B cell (primary cell): ENCODE results near the gene PRDM13. TPM values are rescaled to one million over a fixed set of nuclear protein-coding genes. Genes with fewer than 3 reads are reported as not detected.
"Not testable (repeated sequence)": the region's sequence is repeated elsewhere in the genome, so short reads cannot be mapped to it uniquely, and the experiment has no call there.

Experiments used
- ATAC-seq: fragments of 200-7000 bp; cut with Tn5 transposase; one replicate; pipeline ENCODE4 v1.10.0; 2021; ENCODE audit warnings: low read depth, mild to moderate bottlenecking, moderate number of reproducible peaks, moderate library complexity
- CTCF ChIA-PET: fragments of 350-600 bp; sonication (Branson Sonifier 250); formaldehyde crosslinking; loops from one replicate; lab custom pipeline; 2021; ENCODE audit warnings: antibody characterized with exemption, inconsistent platforms; lab: Charles Lee
- POLR2A ChIA-PET: fragments of 350-600 bp; sonication (Branson Sonifier 250); formaldehyde crosslinking; loops from one replicate; lab custom pipeline; 2021; ENCODE audit warnings: antibody characterized with exemption; lab: Charles Lee
- DNase-seq: peaks from one replicate; pipeline ENCODE4 v3.0.0; 2013
- H2AFZ ChIP-seq: 2 replicates; pipeline ENCODE4 v1.6.1; 2012; ENCODE audit warnings: mild to moderate bottlenecking, low read depth, low read length; ENCODE audit not compliant: insufficient read depth, poor library complexity, severe bottlenecking
- H3K27ac ChIP-seq, 2 donors: 1 replicate in 1 of 2; 2 replicates in 1 of 2; pipeline ENCODE4 v1.5.1; 2012 to 2013; ENCODE audit warnings: low read length in 2 of 2, mild to moderate bottlenecking in 2 of 2, moderate library complexity in 1 of 2
- H3K27me3 ChIP-seq, 4 experiments: fragments of 200-600 bp in 1 of 4; sonication (generic) in 1 of 4; replicated peaks in 1 of 4; 1 replicate in 2 of 4; 2 replicates in 2 of 4; pipeline versions ENCODE4 v1.6.1 to v1.7.0; 2013 to 2016; ENCODE audit warnings: low read length in 3 of 4, mild to moderate bottlenecking in 2 of 4, mixed read lengths in 1 of 4, moderate library complexity in 1 of 4; ENCODE audit not compliant: insufficient read depth in 4 of 4, control insufficient read depth in 3 of 4; ENCODE audit errors: control extremely low read depth in 1 of 4
- H3K36me3 ChIP-seq, 2 experiments: replicated peaks in 1 of 2; 1 replicate in 1 of 2; 2 replicates in 1 of 2; pipeline versions ENCODE4 v1.6.1 to v1.7.1; 2013; ENCODE audit warnings: low read length in 1 of 2; ENCODE audit not compliant: insufficient read depth in 2 of 2, control insufficient read depth in 1 of 2; ENCODE audit errors: control extremely low read depth in 1 of 2, extremely low read depth in 1 of 2
- H3K4me1 ChIP-seq, 2 donors: fragments of 200-600 bp in 1 of 2; sonication (generic) in 1 of 2; 1 replicate in 1 of 2; 2 replicates in 1 of 2; pipeline versions ENCODE4 v1.5.1 to v1.6.1; 2013 to 2017; ENCODE audit warnings: low read length in 2 of 2; ENCODE audit not compliant: control insufficient read depth in 2 of 2, insufficient read depth in 2 of 2
- H3K4me2 ChIP-seq: replicated peaks from 2 replicates; pipeline ENCODE3; 2012; ENCODE audit warnings: mild to moderate bottlenecking, low read depth, low read length; ENCODE audit not compliant: poor library complexity, severe bottlenecking
- H3K4me3 ChIP-seq, 5 experiments: fragments of 200-600 bp in 1 of 5; sonication (generic) in 1 of 5; 1 replicate in 3 of 5; 2 replicates in 2 of 5; pipeline versions ENCODE4 v1.5.1 to v1.7.0; 2011 to 2016; ENCODE audit warnings: low read length in 4 of 5, mild to moderate bottlenecking in 4 of 5, low read depth in 2 of 5, control low read depth in 1 of 5, moderate library complexity in 1 of 5; ENCODE audit not compliant: insufficient read depth in 1 of 5; ENCODE audit errors: control extremely low read depth in 1 of 5, extremely low read depth in 1 of 5
- H3K79me2 ChIP-seq: fragments of 200-600 bp; sonication (generic); one replicate; pipeline ENCODE4 v1.6.0; 2016; ENCODE audit warnings: low read length; ENCODE audit not compliant: control insufficient read depth, insufficient read depth
- H3K9ac ChIP-seq: fragments of 200-600 bp; sonication (generic); 2 replicates; pipeline ENCODE4 v1.6.1; 2017; ENCODE audit warnings: mild to moderate bottlenecking, low read length, moderate library complexity
- H3K9me3 ChIP-seq, 3 donors: one replicate each; pipeline versions ENCODE4 v1.6.1 to v1.7.1; 2013; ENCODE audit warnings: low read length in 2 of 3; ENCODE audit not compliant: control insufficient read depth in 2 of 3, insufficient read depth in 1 of 3; ENCODE audit errors: control extremely low read depth in 1 of 3
- H4K20me1 ChIP-seq: 2 replicates; pipeline ENCODE4 v1.6.0; 2012; ENCODE audit warnings: mild to moderate bottlenecking, low read length; ENCODE audit not compliant: insufficient read depth, control insufficient read depth, poor library complexity, severe bottlenecking
- H3K27ac Mint-ChIP-seq: one replicate; pipeline ENCODE4 v1.8.0; 2021; ENCODE audit warnings: mixed read lengths
- H3K27me3 Mint-ChIP-seq: one replicate; pipeline ENCODE4 v1.8.0; 2021; ENCODE audit warnings: mixed read lengths
- H3K4me1 Mint-ChIP-seq: one replicate; pipeline ENCODE4 v1.8.0; 2021; ENCODE audit warnings: mixed read lengths
- H3K4me3 Mint-ChIP-seq: one replicate; pipeline ENCODE4 v1.8.0; 2021; ENCODE audit warnings: mixed read lengths
- H3K9me3 Mint-ChIP-seq: one replicate; pipeline ENCODE4 v1.8.0; 2022; ENCODE audit warnings: mixed read lengths; ENCODE audit not compliant: insufficient read depth
- EZH2 ChIP-seq: IDR thresholded peaks from 2 replicates; pipeline ENCODE4 v1.6.1; 2012; ENCODE audit warnings: borderline replicate concordance, low read depth, mild to moderate bottlenecking, moderate library complexity, low read length; ENCODE audit not compliant: insufficient read depth, poor library complexity, severe bottlenecking
- WGBS: methylation state at CpG from one replicate; pipeline ENCODE4 v1.1.5; 2013; ENCODE audit warnings: missing lambda C conversion rate; ENCODE audit not compliant: insufficient coverage; 5-methylcytosine and 5-hydroxymethylcytosine counted together
- intact Hi-C: fragments of 100-400 bp; cut with micrococcal nuclease; formaldehyde crosslinking; loops from one replicate; pipeline ENCODE4 v1.10.0; 2022
- polyA plus RNA-seq: library from polyadenylated mRNA; depleted of rRNA; stranded (reverse); fragments of >200 nt; gene quantifications from 2 replicates; pipeline ENCODE4 v1.2.3, GENCODE V29; 2012
- total RNA-seq, 2 donors: library from RNA; stranded (reverse); fragments of 120-200 nt in 1 of 2; gene quantifications; 1 replicate in 1 of 2; 2 replicates in 1 of 2; pipeline versions ENCODE4 v1.2.3 to v1.2.4, GENCODE V29; 2013 to 2022
- TF ChIP-seq, protein P1 (sequence below): fragments of 200-600 bp; IDR thresholded peaks from one replicate; pipeline ENCODE4 v1.8.0; 2022; ENCODE audit warnings: antibody characterized with exemption, mild to moderate bottlenecking

Gene PRDM13
- total and polyA plus RNA-seq, 2 donors (not counting 1 experiment from before 2014, with no cell fraction given), result not detected

- intact Hi-C loops, result no loop called here
- no peaks in the 10 kb centered on the region for H3K36me3 ChIP-seq
- DNase-seq (no peak), ATAC-seq (no peak)
- H3K27ac ChIP-seq, result no peak overlapping the region
- no peak overlapping the region for H3K4me2 ChIP-seq
- peaks cover 0 to 21% (median 9%) of the 10 kb centered on the region in 4 experiments for H3K27me3 ChIP-seq
- H3K4me1 Mint-ChIP-seq, result no peaks in the 10 kb centered on the region
- no peak overlapping the region for H3K27ac Mint-ChIP-seq
- no peaks in the 10 kb centered on the region for H3K9me3 Mint-ChIP-seq
- H3K9ac ChIP-seq, result no peak overlapping the region
- H3K4me3 Mint-ChIP-seq, result no peak overlapping the region
- H4K20me1 ChIP-seq, result no peaks in the 10 kb centered on the region
- H2AFZ ChIP-seq, result no peak overlapping the region
- ChIA-PET CTCF (interaction anchor here (0.7 kb wide), 1 partner anchor 119 kb away, joined by 4 read pairs; no protein-coding TSS in a partner anchor), POLR2A (no interaction called here)
- no peaks in the 10 kb centered on the region for H3K79me2 ChIP-seq
- H3K4me1 ChIP-seq, result no peaks in the 10 kb centered on the region
- H3K27me3 Mint-ChIP-seq, result peaks cover 36% of the 10 kb centered on the region
- TF ChIP-seq EZH2, result no peak
- TF ChIP-seq, protein P1, sequence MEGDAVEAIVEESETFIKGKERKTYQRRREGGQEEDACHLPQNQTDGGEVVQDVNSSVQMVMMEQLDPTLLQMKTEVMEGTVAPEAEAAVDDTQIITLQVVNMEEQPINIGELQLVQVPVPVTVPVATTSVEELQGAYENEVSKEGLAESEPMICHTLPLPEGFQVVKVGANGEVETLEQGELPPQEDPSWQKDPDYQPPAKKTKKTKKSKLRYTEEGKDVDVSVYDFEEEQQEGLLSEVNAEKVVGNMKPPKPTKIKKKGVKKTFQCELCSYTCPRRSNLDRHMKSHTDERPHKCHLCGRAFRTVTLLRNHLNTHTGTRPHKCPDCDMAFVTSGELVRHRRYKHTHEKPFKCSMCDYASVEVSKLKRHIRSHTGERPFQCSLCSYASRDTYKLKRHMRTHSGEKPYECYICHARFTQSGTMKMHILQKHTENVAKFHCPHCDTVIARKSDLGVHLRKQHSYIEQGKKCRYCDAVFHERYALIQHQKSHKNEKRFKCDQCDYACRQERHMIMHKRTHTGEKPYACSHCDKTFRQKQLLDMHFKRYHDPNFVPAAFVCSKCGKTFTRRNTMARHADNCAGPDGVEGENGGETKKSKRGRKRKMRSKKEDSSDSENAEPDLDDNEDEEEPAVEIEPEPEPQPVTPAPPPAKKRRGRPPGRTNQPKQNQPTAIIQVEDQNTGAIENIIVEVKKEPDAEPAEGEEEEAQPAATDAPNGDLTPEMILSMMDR, result no peak
- no peak overlapping the region for H3K4me3 ChIP-seq
- no peaks in the 10 kb centered on the region for H3K9me3 ChIP-seq
- 90% methylated on average over 3 of the region's 3 CpGs for WGBS
These were observed 22.7 kb downstream of the PRDM13 start for GRCh38 chr6:99629293-99629692.

DNA sequence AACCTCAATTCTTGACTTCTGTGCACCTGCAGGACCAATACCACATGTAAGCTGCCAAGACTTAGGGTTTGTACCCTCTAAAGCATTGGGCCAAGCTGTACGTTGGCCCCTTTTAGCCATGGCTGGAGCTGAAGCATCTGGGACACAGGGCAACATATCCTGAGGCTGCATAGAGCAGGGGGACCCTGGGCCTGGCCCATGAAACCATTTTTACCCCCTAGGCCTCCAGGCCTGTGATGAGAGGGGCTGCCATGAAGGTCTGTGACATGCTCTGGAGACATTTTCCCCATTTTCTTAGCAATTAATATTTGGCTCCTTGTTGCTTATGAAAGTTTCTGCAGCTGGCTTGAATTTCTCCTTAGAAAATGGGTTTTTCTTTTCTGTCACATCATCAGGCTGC lies 31.0 kb downstream of the PRDM13 start:
- Histone ChIP-seq H3K4me3 (no peak overlapping the region), H3K9ac (no peak overlapping the region), H3K27me3 (peaks cover 0 to 16% (median 9%) of the 10 kb centered on the region in 4 experiments), H3K79me2 (no peaks in the 10 kb centered on the region), H3K4me1 (no peaks in the 10 kb centered on the region), H3K27ac (no peak overlapping the region), H2AFZ (no peak overlapping the region), H3K36me3 (no peaks in the 10 kb centered on the region), H3K9me3 (peaks cover 0 to 14% (median 10%) of the 10 kb centered on the region in 3 donors), H3K4me2 (no peak overlapping the region), H4K20me1 (no peaks in the 10 kb centered on the region)
- DNase-seq (no peak), ATAC-seq (no peak)
- intact Hi-C loops, result no loop called here
- 37% methylated on average over 1 of the region's 1 CpG for WGBS
- Mint-ChIP-seq H3K27me3 (peaks cover 29% of the 10 kb centered on the region), H3K9me3 (peaks cover 7% of the 10 kb centered on the region), H3K4me1 (no peaks in the 10 kb centered on the region), H3K27ac (no peak overlapping the region), H3K4me3 (no peak overlapping the region)
- TF ChIP-seq, protein P1, result no peak
- TF ChIP-seq EZH2, result no peak
- POLR2A ChIA-PET, result no interaction called here
- CTCF ChIA-PET, result no interaction called here

DNA sequence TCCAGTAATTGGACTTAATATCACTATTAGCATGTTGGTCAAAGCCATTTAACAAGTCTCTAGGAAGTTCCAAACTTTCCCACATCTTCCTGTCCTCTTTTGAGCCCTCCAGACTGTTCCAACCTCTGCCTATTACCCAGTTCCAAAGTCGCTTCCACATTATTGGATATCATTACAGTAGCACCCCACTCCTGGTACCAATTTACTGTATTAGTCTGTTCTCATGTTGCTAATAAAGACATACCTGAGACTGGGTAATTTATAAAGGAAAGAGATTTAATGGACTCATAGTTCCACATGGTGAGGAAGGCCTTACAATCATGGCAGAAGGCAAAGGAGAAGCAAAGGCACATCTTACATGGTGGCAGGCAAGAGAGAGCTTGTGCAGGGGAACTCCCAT lies 31.7 kb downstream of the PRDM13 start:
- H3K9me3 Mint-ChIP-seq, H3K9ac ChIP-seq, H3K4me1 Mint-ChIP-seq, CTCF ChIA-PET, POLR2A ChIA-PET, ATAC-seq, H2AFZ ChIP-seq, H3K79me2 ChIP-seq, H3K4me3 Mint-ChIP-seq, H4K20me1 ChIP-seq, DNase-seq, H3K4me3 ChIP-seq, H3K27ac Mint-ChIP-seq, intact Hi-C loops, H3K36me3 ChIP-seq, H3K4me2 ChIP-seq, H3K27ac ChIP-seq, H3K4me1 ChIP-seq: not testable (repeated sequence)
- peaks cover 0 to 10% (median 6%) of the 10 kb centered on the region in 4 experiments for H3K27me3 ChIP-seq
- no CpG with 5 or more reads among the region's 1 CpG for WGBS
- peaks cover 0 to 14% (median 10%) of the 10 kb centered on the region in 3 donors for H3K9me3 ChIP-seq
- peaks cover 23% of the 10 kb centered on the region for H3K27me3 Mint-ChIP-seq
